GM23338 (cell line): ENCODE data around the gene USP2. TPM values are rescaled to one million over a fixed set of nuclear protein-coding genes. Genes with fewer than 3 reads are reported as not detected.

Source experiments
- ATAC-seq: fragments of 200-7000 bp; cut with Tn5 transposase; 3 replicates; pipeline ENCODE4 v1.9.1; 2020
- DNase-seq: peaks from one replicate; pipeline ENCODE4 v3.0.0-alpha.2; 2015; ENCODE audit warnings: low spot score
- H2AFZ ChIP-seq: fragments of 200-600 bp; sonication (generic); 2 replicates; pipeline ENCODE4 v1.8.0; 2016; ENCODE audit warnings: antibody characterized with exemption, mild to moderate bottlenecking, moderate library complexity
- H3F3A ChIP-seq: fragments of 200-600 bp; sonication (generic); replicated peaks from 2 replicates; pipeline ENCODE4 v1.8.0; 2017; ENCODE audit warnings: antibody characterized with exemption, mixed run types, low read depth
- H3K27ac ChIP-seq: fragments of 200-600 bp; sonication (generic); 2 replicates; pipeline ENCODE4 v1.6.1; 2016; ENCODE audit warnings: low read depth
- H3K27me3 ChIP-seq: fragments of 200-600 bp; sonication (generic); 2 replicates; pipeline ENCODE4 v1.8.0; 2016; ENCODE audit warnings: mild to moderate bottlenecking, mixed run types, moderate library complexity; ENCODE audit not compliant: insufficient read depth
- H3K36me3 ChIP-seq: fragments of 200-600 bp; sonication (generic); 2 replicates; pipeline ENCODE4 v1.8.0; 2016; ENCODE audit warnings: mild to moderate bottlenecking; ENCODE audit not compliant: insufficient read depth
- H3K4me1 ChIP-seq: fragments of 200-600 bp; sonication (generic); 2 replicates; pipeline ENCODE4 v1.8.0; 2016; ENCODE audit warnings: mild to moderate bottlenecking, moderate library complexity; ENCODE audit not compliant: insufficient read depth
- H3K4me2 ChIP-seq: fragments of 200-600 bp; sonication (generic); 2 replicates; pipeline ENCODE4 v1.7.1; 2017; ENCODE audit warnings: mixed run types
- H3K4me3 ChIP-seq: fragments of 200-600 bp; sonication (generic); 2 replicates; pipeline ENCODE4 v1.6.1; 2016; ENCODE audit warnings: mixed run types
- H3K79me2 ChIP-seq: fragments of 200-600 bp; sonication (generic); replicated peaks from 2 replicates; pipeline ENCODE4 v1.8.0; 2017; ENCODE audit warnings: mild to moderate bottlenecking; ENCODE audit not compliant: insufficient read depth
- H3K9me2 ChIP-seq: fragments of 200-600 bp; sonication (generic); 2 replicates; pipeline ENCODE4 v1.8.0; 2017; ENCODE audit not compliant: insufficient read depth
- H4K20me1 ChIP-seq: fragments of 200-600 bp; sonication (generic); replicated peaks from 2 replicates; pipeline ENCODE4 v1.8.0; 2017; ENCODE audit warnings: mild to moderate bottlenecking; ENCODE audit not compliant: insufficient read depth
- H3K27ac Mint-ChIP-seq: 2 replicates; pipeline ENCODE4 v1.8.0; 2020; ENCODE audit warnings: inconsistent platforms, mild to moderate bottlenecking, moderate library complexity, mixed read lengths
- H3K27me3 Mint-ChIP-seq: 3 replicates; pipeline ENCODE4 v1.8.0; 2022; ENCODE audit warnings: low read depth, mild to moderate bottlenecking, moderate library complexity, mixed read lengths, inconsistent platforms; ENCODE audit not compliant: insufficient read depth, poor library complexity
- H3K36me3 Mint-ChIP-seq: 3 replicates; pipeline ENCODE4 v1.8.0; 2021; ENCODE audit warnings: low read depth, mild to moderate bottlenecking, inconsistent platforms, moderate library complexity, mixed read lengths
- H3K4me1 Mint-ChIP-seq: 3 replicates; pipeline ENCODE4 v1.8.0; 2020; ENCODE audit warnings: mild to moderate bottlenecking, inconsistent platforms, mixed read lengths
- H3K4me3 Mint-ChIP-seq: 3 replicates; pipeline ENCODE4 v1.8.0; 2021; ENCODE audit warnings: moderate library complexity, mild to moderate bottlenecking, inconsistent platforms, mixed read lengths
- H3K9me3 Mint-ChIP-seq: 3 replicates; pipeline ENCODE4 v1.8.0; 2020; ENCODE audit warnings: moderate library complexity, mild to moderate bottlenecking, inconsistent platforms, mixed read lengths
- CREB1 ChIP-seq: fragments of 250-450 bp; sonication (Bioruptor Pico); IDR thresholded peaks from 2 replicates; pipeline ENCODE4 v1.5.0; 2020; ENCODE audit warnings: low read depth, mild to moderate bottlenecking, moderate library complexity
- CTCF ChIP-seq, 2 experiments: fragments of 200-600 bp in 1 of 2; sonication (generic) in 1 of 2; conservative IDR thresholded peaks; 2 replicates each; pipeline versions ENCODE4 v1.5.1 to v1.6.1; 2016 to 2017; ENCODE audit warnings: antibody characterized with exemption in 2 of 2, low read depth in 2 of 2, mild to moderate bottlenecking in 2 of 2, moderate library complexity in 1 of 2
- EZH2 ChIP-seq: fragments of 200-600 bp; sonication (generic); IDR thresholded peaks from one replicate; pipeline ENCODE4 v1.8.0; 2017; ENCODE audit warnings: antibody characterized with exemption, mild to moderate bottlenecking, low read depth; ENCODE audit not compliant: unreplicated experiment
- EZH2phosphoT487 ChIP-seq: fragments of 200-600 bp; sonication (generic); IDR thresholded peaks from one replicate; pipeline ENCODE4 v1.8.1; 2018; ENCODE audit warnings: antibody characterized with exemption; ENCODE audit not compliant: unreplicated experiment
- JUNB ChIP-seq: IDR thresholded peaks from one replicate; pipeline ENCODE4 v1.6.1; 2016; ENCODE audit warnings: antibody characterized with exemption; ENCODE audit not compliant: unreplicated experiment
- NANOG ChIP-seq: IDR thresholded peaks from 2 replicates; pipeline ENCODE4 v1.6.1; 2016; ENCODE audit warnings: antibody characterized with exemption, borderline replicate concordance
- REST ChIP-seq: IDR thresholded peaks from one replicate; pipeline ENCODE4 v1.6.1; 2018; ENCODE audit warnings: antibody characterized with exemption; ENCODE audit not compliant: unreplicated experiment
- STAT1 ChIP-seq: IDR thresholded peaks from one replicate; pipeline ENCODE4 v1.6.1; 2016; ENCODE audit warnings: antibody characterized with exemption; ENCODE audit not compliant: unreplicated experiment
- ZNF114 ChIP-seq: fragments of 250-450 bp; sonication (Bioruptor Pico); IDR thresholded peaks from 2 replicates; pipeline ENCODE4 v1.5.0; 2020; ENCODE audit warnings: mild to moderate bottlenecking, moderate library complexity
- ZNF331 ChIP-seq: fragments of 250-450 bp; sonication (Bioruptor Pico); IDR thresholded peaks from 2 replicates; pipeline ENCODE4 v1.5.0; 2020; ENCODE audit warnings: low read depth, mild to moderate bottlenecking, moderate library complexity
- polyA plus RNA-seq: library from polyadenylated mRNA; unstranded; fragments of >200 nt; fragmentation: Nextera tagmentation; extraction: Ambion mirVana; gene quantifications from 2 replicates; pipeline ENCODE4 v1.2.1, GENCODE V29; 2016
- total RNA-seq: library from RNA; depleted of rRNA; stranded (reverse); fragments of >200 nt; shearing (Covaris generic); gene quantifications from 2 replicates; pipeline ENCODE4 v1.2.3, GENCODE V29; 2014

USP2 gene
- total and polyA plus RNA-seq, 2 experiments from 2014 or later: 4.9 to 5.0 TPM

GRCh38 chr11:119363081-119363850 is 18.2 kb downstream of the USP2 start:
- no peaks in the 10 kb centered on the region; the same call in 1 of the 2 replicates for H3F3A ChIP-seq
- no peaks in the 10 kb centered on the region for H3K36me3 ChIP-seq
- no peaks in the 10 kb centered on the region for H3K9me2 ChIP-seq
- peaks cover 44% of the 10 kb centered on the region for H3K4me1 ChIP-seq
- H3K4me3 ChIP-seq: peak overlapping the region; percentile 70
- DNase-seq (peak; percentile 40), ATAC-seq (peak; percentile 16)
- Mint-ChIP-seq H3K4me1 (peaks cover 48% of the 10 kb centered on the region), H3K27ac (no peak overlapping the region), H3K4me3 (peak overlapping the region; percentile 63; the same call in 2 of the 3 replicates), H3K9me3 (peaks cover 2% of the 10 kb centered on the region; the same call in 1 of the 3 replicates), H3K36me3 (peaks cover 11% of the 10 kb centered on the region), H3K27me3 (peaks cover 38% of the 10 kb centered on the region)
- H3K27ac ChIP-seq: no peak overlapping the region
- no peaks in the 10 kb centered on the region for H3K79me2 ChIP-seq
- peak overlapping the region; percentile 56; the same call in 1 of the 2 replicates for H2AFZ ChIP-seq
- H3K4me2 ChIP-seq: peak overlapping the region; percentile 92
- H4K20me1 ChIP-seq: 0 out of 2 replicates have a peak, but pooled peaks cover 4% of the 10 kb centered on the region
- TF ChIP-seq JUNB (no peak), STAT1 (no peak), REST (no peak), EZH2 (peak; percentile 41), CTCF (conservative IDR thresholded peaks at IDR 0.05; ENCODE audit: low read depth in 2 of 2) (no peak), EZH2phosphoT487 (no peak), ZNF114 (no peak), ZNF331 (CRISPR knock-in tag) (no peak), CREB1 (CRISPR knock-in tag) (no peak)
- H3K27me3 ChIP-seq: peaks cover 49% of the 10 kb centered on the region

GRCh38 chr11:119362741-119363080 is 18.8 kb downstream of the USP2 start:
- Mint-ChIP-seq H3K27me3 (peaks cover 38% of the 10 kb centered on the region), H3K36me3 (peaks cover 15% of the 10 kb centered on the region), H3K4me1 (peaks cover 44% of the 10 kb centered on the region), H3K27ac (no peak overlapping the region), H3K9me3 (peaks cover 2% of the 10 kb centered on the region; the same call in 1 of the 3 replicates), H3K4me3 (peak overlapping the region; percentile 46)
- H3K4me2 ChIP-seq: peak overlapping the region; percentile 92
- H3F3A ChIP-seq: no peaks in the 10 kb centered on the region; the same call in 1 of the 2 replicates
- ATAC-seq: no peak
- peaks cover 53% of the 10 kb centered on the region for H3K27me3 ChIP-seq
- no peak overlapping the region for H3K4me3 ChIP-seq
- H3K4me1 ChIP-seq: peaks cover 40% of the 10 kb centered on the region
- H3K27ac ChIP-seq: no peak overlapping the region
- peaks cover 4% of the 10 kb centered on the region; the same call in 1 of the 2 replicates for H4K20me1 ChIP-seq
- H3K36me3 ChIP-seq: no peaks in the 10 kb centered on the region
- no peaks in the 10 kb centered on the region for H3K79me2 ChIP-seq
- DNase-seq: no peak
- H3K9me2 ChIP-seq: no peaks in the 10 kb centered on the region
- no peak overlapping the region for H2AFZ ChIP-seq
- TF ChIP-seq STAT1 (no peak), ZNF114 (no peak), EZH2phosphoT487 (no peak), CREB1 (CRISPR knock-in tag) (no peak), NANOG (no peak), CTCF (conservative IDR thresholded peaks at IDR 0.05; ENCODE audit: low read depth in 2 of 2) (no peak)
